Cortex of kidney (tissue), 1 donor: Measurements from ENCODE around the gene LZTFL1.

ENCODE experiments used
- DNase-seq: peaks from one replicate; lab custom pipeline; 2025; lab: John Stamatoyannopoulos, UW

Gene LZTFL1

GRCh38 chr3:45841757-45842491 lies at the start of gene LZTFL1:
Gene LZTFL1, minus strand, starts transcription at chr3:45842119. Its CDS starts 128 bp downstream, at chr3:45841991.
- DNase-seq = no peak

- DNase-seq = no peak
Observed at GRCh38 chr3:45890405-45890804, 48.5 kb upstream of the LZTFL1 start.

- DNase-seq = no peak
Observed at GRCh38 chr3:45889337-45889736, 47.4 kb upstream of the LZTFL1 start.

- no peak for DNase-seq
Observed at GRCh38 chr3:45887759-45888511, 46.0 kb upstream of the LZTFL1 start.

GRCh38 chr3:45887285-45887684 lies 45.4 kb upstream of the LZTFL1 start:
- no peak for DNase-seq

- no peak for DNase-seq
Observed at GRCh38 chr3:45885979-45886705, 44.2 kb upstream of the LZTFL1 start, which contains the start of gene CCR9. Gene CCR9, plus strand, starts transcription at chr3:45886543. Its CDS starts 8,391 bp downstream, at chr3:45894934.

GRCh38 chr3:45884368-45885201 lies 42.7 kb upstream of the LZTFL1 start:
- no peak for DNase-seq

GRCh38 chr3:45881078-45882022 lies 39.4 kb upstream of the LZTFL1 start:
- no peak for DNase-seq

- DNase-seq = no peak
Observed at GRCh38 chr3:45880725-45881077, 38.8 kb upstream of the LZTFL1 start.

- no peak for DNase-seq
Observed at GRCh38 chr3:45878124-45878523, 36.2 kb upstream of the LZTFL1 start.

- no peak for DNase-seq
Observed at GRCh38 chr3:45874677-45875346, 32.9 kb upstream of the LZTFL1 start.

- no peak for DNase-seq
Observed at GRCh38 chr3:45873638-45874037, 31.7 kb upstream of the LZTFL1 start.

- DNase-seq = no peak
Observed at GRCh38 chr3:45873036-45873435, 31.1 kb upstream of the LZTFL1 start.

- DNase-seq = no peak
Observed at GRCh38 chr3:45872569-45872968, 30.6 kb upstream of the LZTFL1 start.

- no peak for DNase-seq
Observed at GRCh38 chr3:45871780-45872179, 29.9 kb upstream of the LZTFL1 start.

GRCh38 chr3:45870099-45870498 lies 28.2 kb upstream of the LZTFL1 start:
- DNase-seq = no peak

- DNase-seq = no peak
Observed at GRCh38 chr3:45869638-45870037, 27.7 kb upstream of the LZTFL1 start.

- DNase-seq = no peak
Observed at GRCh38 chr3:45868650-45869049, 26.7 kb upstream of the LZTFL1 start.

GRCh38 chr3:45868213-45868612 lies 26.3 kb upstream of the LZTFL1 start:
- no peak for DNase-seq

GRCh38 chr3:45865563-45865962 lies 23.6 kb upstream of the LZTFL1 start:
- no peak for DNase-seq
